ENCODE measurements around the gene NAA38.

DNA sequence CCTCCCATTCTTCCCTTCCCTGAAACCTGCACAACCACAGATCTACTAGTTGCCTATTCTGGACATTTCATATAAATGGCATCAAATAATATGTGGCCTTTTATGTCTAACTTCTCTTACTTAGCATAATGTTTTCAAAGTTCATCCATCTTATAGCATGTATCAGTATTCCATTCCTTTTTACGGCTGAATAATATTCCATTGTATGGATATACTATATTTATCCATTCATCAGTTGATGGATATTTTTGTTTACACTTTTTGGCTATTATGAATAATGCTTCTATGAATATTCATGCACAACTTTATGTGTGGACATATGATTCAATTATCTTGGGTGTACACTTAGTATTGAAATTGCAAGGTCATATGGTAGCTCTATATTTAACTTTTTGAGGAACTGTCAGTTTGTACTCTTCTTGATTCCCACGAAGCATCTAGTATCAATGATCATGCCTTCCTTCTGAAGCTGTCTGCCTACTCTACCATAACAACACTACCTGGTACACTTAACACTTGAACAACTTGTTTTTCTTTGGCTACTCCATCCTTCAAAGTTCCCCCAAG lies 18.5 kb upstream of the NAA38 start:
- no peak for TF ChIP-seq POLR2A (IDR thresholded peaks at IDR 0.05; ENCODE audit: low read length)
- TF ChIP-seq GATA1 (IDR thresholded peaks at IDR 0.05; ENCODE audit: low read depth, low read length): no peak
